Fibroblast of the aortic adventitia (primary cell): ENCODE results near the gene LHFPL2. TPM values are rescaled to one million over a fixed set of nuclear protein-coding genes. Genes with fewer than 3 reads are reported as not detected.

ENCODE experiments used
- DNase-seq: peaks from one replicate; pipeline ENCODE4 v3.0.0-alpha.2; 2010; ENCODE audit warnings: low read depth
- H3K4me3 ChIP-seq: 2 replicates; pipeline ENCODE4 v1.5.1; 2011; ENCODE audit warnings: low read depth, mild to moderate bottlenecking, control low read depth, low read length, moderate library complexity
- total RNA-seq: library from RNA; depleted of rRNA; stranded (reverse); fragments of >200 nt; gene quantifications from 2 replicates; pipeline ENCODE4 v1.2.3, GENCODE V29; 2012; ENCODE audit warnings: low replicate concordance
- TF ChIP-seq, protein P1 (sequence below): IDR thresholded peaks from 2 replicates; pipeline ENCODE4 v1.5.1; 2011; ENCODE audit warnings: mild to moderate bottlenecking, low read length, control low read depth, inconsistent platforms; ENCODE audit not compliant: insufficient read depth

Gene LHFPL2
- total RNA-seq, 1 donor, result 81.2 TPM

DNA sequence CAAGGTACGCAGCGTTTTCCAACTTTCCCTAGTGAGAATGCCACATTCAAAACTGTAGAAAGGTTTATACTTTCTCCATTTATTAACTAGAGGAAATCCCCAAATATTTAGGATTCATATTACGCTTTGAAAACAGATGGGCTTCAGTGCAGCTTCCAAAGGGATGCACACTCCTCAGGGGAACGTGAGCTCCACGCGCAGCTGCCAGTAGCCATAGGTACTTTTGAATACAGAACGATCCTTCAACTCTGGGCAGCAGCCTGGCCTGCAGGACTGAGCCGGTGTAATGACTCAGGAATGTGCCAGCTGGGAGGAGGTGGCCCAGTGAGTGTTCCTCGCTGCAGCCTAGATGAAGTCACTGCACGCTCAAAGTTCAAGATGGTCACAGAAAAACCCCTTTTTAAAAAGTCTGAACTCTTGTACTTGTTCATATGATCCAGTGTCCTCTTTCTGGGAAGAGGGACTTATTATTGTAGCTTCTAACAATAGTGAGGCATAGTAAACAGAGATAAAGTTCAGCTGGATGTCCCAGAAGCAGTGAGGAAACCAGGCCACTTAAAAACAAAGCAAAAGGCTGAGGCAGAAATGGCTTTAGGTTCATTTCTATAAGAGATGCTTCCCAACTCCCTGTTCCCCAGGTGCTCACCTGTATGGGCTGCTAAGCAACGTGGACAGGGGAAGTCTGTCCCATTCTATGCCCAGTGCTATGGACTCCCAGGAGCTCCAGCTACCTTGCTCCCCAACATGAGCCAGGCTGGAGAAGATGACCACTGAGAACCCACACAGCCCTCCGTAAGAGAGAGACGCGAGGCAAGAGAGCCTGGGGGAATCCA lies 130.0 kb downstream of the LHFPL2 start:
- DNase-seq, result peak; percentile 75
- H3K4me3 ChIP-seq, result no peak overlapping the region
- TF ChIP-seq, protein P1, sequence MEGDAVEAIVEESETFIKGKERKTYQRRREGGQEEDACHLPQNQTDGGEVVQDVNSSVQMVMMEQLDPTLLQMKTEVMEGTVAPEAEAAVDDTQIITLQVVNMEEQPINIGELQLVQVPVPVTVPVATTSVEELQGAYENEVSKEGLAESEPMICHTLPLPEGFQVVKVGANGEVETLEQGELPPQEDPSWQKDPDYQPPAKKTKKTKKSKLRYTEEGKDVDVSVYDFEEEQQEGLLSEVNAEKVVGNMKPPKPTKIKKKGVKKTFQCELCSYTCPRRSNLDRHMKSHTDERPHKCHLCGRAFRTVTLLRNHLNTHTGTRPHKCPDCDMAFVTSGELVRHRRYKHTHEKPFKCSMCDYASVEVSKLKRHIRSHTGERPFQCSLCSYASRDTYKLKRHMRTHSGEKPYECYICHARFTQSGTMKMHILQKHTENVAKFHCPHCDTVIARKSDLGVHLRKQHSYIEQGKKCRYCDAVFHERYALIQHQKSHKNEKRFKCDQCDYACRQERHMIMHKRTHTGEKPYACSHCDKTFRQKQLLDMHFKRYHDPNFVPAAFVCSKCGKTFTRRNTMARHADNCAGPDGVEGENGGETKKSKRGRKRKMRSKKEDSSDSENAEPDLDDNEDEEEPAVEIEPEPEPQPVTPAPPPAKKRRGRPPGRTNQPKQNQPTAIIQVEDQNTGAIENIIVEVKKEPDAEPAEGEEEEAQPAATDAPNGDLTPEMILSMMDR, result no peak

DNA sequence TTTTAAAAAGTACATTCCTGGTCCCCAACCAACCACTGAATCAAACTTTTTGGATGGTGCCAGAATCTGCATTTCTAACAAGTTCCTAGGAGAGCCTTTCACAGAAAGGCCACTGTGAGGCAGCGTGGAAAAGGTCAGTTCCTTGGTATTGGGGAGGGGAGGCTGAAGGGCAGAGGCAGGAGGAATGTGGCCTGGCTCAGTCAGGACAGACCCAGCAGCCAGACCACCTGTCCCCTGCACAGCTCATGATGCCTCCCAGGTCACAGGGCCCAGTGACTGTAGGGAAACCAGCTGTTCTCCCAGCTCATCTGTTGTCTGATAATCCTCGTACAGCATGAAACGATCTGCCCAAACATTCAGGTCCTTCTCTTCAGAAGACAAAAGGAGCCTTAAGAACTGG lies 132.9 kb downstream of the LHFPL2 start:
- no peak for DNase-seq
- no peak overlapping the region for H3K4me3 ChIP-seq
- TF ChIP-seq, protein P1, result no peak

DNA sequence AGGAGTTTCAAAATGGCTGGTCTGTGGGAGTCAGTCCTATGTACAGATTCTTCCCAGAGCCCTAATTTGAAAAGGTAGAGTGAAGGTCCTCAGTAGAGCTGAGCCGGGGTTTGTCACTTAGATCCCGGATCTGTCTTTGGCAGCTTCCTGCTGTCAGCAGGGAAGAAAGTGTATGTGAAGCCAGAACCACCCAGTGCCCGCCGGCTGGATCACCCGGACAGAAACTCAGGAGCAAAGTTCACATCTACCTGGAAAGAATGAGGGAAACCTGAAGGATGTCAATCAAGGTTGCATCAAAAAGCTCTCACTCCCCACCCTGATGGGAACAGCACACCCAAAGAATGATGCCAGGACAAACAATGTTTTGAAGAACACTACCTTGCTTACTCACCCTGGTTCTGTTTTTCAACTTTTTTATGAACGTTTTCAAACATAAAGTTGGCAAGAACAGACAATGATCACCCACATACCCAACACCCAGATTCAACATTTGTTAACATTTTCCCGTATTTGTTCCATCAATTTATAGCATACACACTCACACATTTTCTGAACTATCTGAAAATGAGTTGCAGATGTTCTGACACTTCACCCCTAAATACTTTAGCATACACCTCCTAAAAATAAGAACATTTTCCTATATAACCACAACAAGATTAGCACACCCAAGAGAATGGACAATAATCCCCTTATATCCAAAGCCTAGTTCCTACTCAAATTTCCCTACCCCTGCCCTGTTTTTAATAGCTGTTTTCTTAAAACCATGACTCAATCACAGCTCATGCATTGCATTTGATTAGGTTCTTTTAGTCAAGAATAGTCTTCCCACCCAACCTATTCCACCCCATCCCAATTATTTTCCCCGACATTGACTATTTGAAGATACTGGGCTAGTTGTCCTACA lies 133.9 kb downstream of the LHFPL2 start:
- TF ChIP-seq, protein P1, result no peak
- no peak overlapping the region for H3K4me3 ChIP-seq
- DNase-seq, result peak; percentile 20

DNA sequence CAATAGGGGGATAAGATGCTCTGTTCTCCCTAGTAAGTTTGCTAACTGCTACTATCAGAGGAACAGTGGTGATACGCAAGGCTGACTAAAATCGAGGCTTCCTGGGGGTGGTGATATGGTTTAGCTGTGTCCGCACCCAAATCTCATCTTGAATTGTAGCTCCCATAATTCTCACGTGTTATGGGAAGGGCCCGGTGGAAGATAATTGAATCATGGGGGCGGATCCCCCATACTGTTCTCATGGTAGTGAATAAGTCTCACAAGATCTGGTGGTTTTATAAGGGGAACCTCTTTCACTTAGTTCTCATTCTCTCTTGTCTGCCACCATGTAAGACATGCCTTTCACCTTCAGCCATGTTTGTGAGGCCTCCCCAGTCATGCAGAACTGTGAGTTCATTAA lies 135.1 kb downstream of the LHFPL2 start:
- H3K4me3 ChIP-seq, result no peak overlapping the region
- TF ChIP-seq, protein P1, result no peak
- no peak for DNase-seq

DNA sequence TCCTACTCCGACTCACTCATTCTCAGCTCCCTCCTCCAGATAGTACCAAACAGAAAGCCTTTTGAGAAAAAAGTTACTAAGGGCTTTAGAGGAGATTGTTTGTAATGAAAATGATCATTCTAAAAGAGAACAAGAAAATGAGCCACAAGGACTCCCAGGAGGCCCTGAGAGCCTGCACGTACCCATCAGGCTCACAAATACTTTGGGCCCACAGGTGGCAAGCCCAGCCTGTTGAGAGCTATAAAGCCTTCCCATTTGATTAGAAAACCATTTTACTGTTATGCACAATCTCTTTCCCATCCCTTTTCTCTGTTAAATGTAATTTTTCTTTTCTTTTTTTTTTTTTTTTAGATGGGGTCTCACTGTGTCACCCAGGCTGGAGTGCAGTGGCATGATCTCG lies 136.1 kb downstream of the LHFPL2 start:
- no peak for DNase-seq
- H3K4me3 ChIP-seq, result no peak overlapping the region
- TF ChIP-seq, protein P1, result no peak

DNA sequence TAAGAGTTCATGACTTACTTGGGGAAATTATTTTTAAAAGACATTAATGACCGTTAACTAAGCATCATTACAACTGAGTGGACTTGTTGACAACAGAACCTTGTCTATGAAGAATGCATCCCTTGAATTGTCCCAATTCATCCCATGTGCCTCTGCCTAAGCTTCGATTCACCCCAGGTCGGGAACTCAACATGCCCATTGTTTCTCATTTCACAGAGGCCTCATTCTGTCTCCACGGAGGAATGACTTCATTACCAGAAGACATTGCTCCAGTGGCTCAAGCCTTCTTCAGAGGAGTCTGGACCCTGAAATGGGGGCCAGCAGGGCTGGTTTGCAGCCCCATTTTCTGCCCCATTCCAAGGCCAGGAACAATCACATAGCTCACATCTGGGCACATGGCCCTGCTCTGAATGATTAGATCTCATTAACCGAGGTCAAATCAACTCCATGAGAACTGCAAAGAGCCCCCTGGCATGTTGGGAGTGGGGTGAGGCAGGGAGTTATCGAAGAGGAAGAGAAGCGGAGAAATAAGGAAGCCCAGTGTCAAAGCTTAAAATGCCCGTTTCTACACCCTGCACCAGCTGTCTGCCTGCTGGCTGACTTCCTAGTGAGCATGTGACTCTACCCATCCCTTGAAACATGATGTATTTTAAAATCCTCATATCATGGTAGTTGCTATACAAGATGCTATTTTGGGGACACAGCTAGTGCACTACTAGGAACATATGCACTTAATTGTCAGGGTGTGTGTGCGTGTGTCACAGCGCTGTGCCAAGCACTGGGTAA lies 137.3 kb downstream of the LHFPL2 start:
- H3K4me3 ChIP-seq, result no peak overlapping the region
- TF ChIP-seq, protein P1, result no peak
- DNase-seq, result no peak
